Tibial nerve (tissue), 4 donors: ENCODE data around the gene TSR2. TPM values are rescaled to one million over a fixed set of nuclear protein-coding genes. Genes with fewer than 3 reads are reported as not detected.

Experiments used
- DNase-seq, 2 donors: peaks; one replicate each; pipeline ENCODE4 v3.0.0-alpha.2; 2019; ENCODE audit warnings: low spot score in 2 of 2
- H3K27ac ChIP-seq, 4 donors: fragments of 200-600 bp; sonication (generic) in 3 of 4; one replicate each; pipeline ENCODE4 v1.5.1; 2017 to 2019; ENCODE audit warnings: mild to moderate bottlenecking in 1 of 4
- H3K27me3 ChIP-seq, 2 donors: fragments of 200-600 bp; sonication (generic) in 1 of 2; one replicate each; pipeline versions ENCODE4 v1.5.1 to v1.6.0; 2017 to 2019
- H3K36me3 ChIP-seq, 3 donors: fragments of 200-600 bp; sonication (generic); one replicate each; pipeline ENCODE4 v1.5.1; 2018 to 2019
- H3K4me1 ChIP-seq, 4 donors: fragments of 200-600 bp; sonication (generic) in 3 of 4; one replicate each; pipeline ENCODE4 v1.5.1; 2017 to 2019
- H3K4me3 ChIP-seq, 4 donors: fragments of 200-600 bp; sonication (generic) in 3 of 4; one replicate each; pipeline ENCODE4 v1.5.1; 2017 to 2019; ENCODE audit warnings: mild to moderate bottlenecking in 1 of 4, moderate library complexity in 1 of 4
- H3K9me3 ChIP-seq, 4 donors: fragments of 200-600 bp; sonication (generic) in 3 of 4; one replicate each; pipeline ENCODE4 v1.5.1; 2017 to 2019
- CTCF ChIP-seq, 5 experiments: fragments of 200-600 bp in 3 of 5; fragments of 450-650 bp in 2 of 5; sonication (generic) in 3 of 5; IDR thresholded peaks; one replicate each; pipeline ENCODE4 v1.5.1; 2016 to 2019; ENCODE audit warnings: antibody characterized with exemption in 5 of 5, mild to moderate bottlenecking in 3 of 5, moderate library complexity in 2 of 5
- EP300 ChIP-seq, 2 donors: sonication (generic); formaldehyde crosslinking; IDR thresholded peaks; one replicate each; pipeline ENCODE4 v1.6.1; 2017; ENCODE audit warnings: antibody characterized with exemption in 2 of 2, mild to moderate bottlenecking in 1 of 2
- POLR2A ChIP-seq, 2 donors: fragments of 450-650 bp; IDR thresholded peaks; one replicate each; pipeline ENCODE4 v1.6.1; 2017; ENCODE audit warnings: antibody characterized with exemption in 2 of 2, mild to moderate bottlenecking in 2 of 2, moderate library complexity in 2 of 2
- WGBS, 2 donors: methylation state at CpG; one replicate each; pipeline ENCODE4 v1.1.5; 2018; 5-methylcytosine and 5-hydroxymethylcytosine counted together
- total RNA-seq, 4 donors: library from RNA; depleted of rRNA; stranded (reverse); fragments of >200 nt; gene quantifications; one replicate each; pipeline ENCODE4 v1.1.0, GENCODE V29; 2016

The TSR2 gene
- total RNA-seq, 4 donors from 2014 or later, result 24.0 to 40.8 (median 27.2) TPM

- no peaks in the 10 kb centered on the region for H3K36me3 ChIP-seq
- no peak for DNase-seq
- WGBS, 2 donors, result 51 to 77% methylated on average over 2 of the region's 2 CpGs
- H3K4me1 ChIP-seq, result no peaks in the 10 kb centered on the region
- TF ChIP-seq POLR2A (IDR thresholded peaks at IDR 0.05) (no peak), CTCF (IDR thresholded peaks at IDR 0.05) (no peak)
- no peak overlapping the region for H3K4me3 ChIP-seq
- H3K9me3 ChIP-seq, result no peaks in the 10 kb centered on the region
- H3K27ac ChIP-seq, result no peak overlapping the region
- no peaks in the 10 kb centered on the region for H3K27me3 ChIP-seq
Measured at GRCh38 chrX:54427837-54428424, 12.3 kb upstream of the TSR2 start.

DNA sequence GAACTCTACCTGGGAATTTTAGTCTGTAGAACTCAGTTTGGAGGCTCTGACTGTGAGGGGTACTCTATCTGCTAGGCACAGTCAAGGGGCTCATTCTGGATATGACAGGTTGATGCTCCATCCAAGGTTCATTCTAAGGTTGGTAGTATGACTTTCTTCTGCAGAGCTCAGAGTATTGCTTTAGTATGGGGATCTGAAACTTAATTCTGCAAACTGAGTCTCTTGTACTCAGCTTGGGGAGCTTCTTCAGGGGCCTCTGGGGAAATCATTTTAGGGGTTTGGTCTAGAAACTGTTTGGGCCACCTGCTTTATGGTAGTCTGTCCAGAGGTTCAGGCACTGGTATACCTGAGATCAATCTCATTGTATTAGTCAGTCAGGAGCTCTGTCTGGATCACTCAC is 9.7 kb upstream of the TSR2 start:
- H3K27ac ChIP-seq, result no peak overlapping the region
- H3K9me3 ChIP-seq, result no peaks in the 10 kb centered on the region
- no peaks in the 10 kb centered on the region for H3K27me3 ChIP-seq
- no peak for TF ChIP-seq CTCF (IDR thresholded peaks at IDR 0.05)
- no peak for TF ChIP-seq EP300 (IDR thresholded peaks at IDR 0.05)
- TF ChIP-seq POLR2A (IDR thresholded peaks at IDR 0.05), result no peak
- H3K4me3 ChIP-seq, result no peak overlapping the region
- no peaks in the 10 kb centered on the region for H3K4me1 ChIP-seq
- no peak for DNase-seq
- no peaks in the 10 kb centered on the region for H3K36me3 ChIP-seq

GRCh38 chrX:54435121-54435520 is 5.1 kb upstream of the TSR2 start:
- Histone ChIP-seq H3K36me3 (no peaks in the 10 kb centered on the region), H3K4me3 (no peak overlapping the region), H3K9me3 (no peaks in the 10 kb centered on the region), H3K27ac (no peak overlapping the region), H3K4me1 (no peaks in the 10 kb centered on the region), H3K27me3 (no peaks in the 10 kb centered on the region)
- TF ChIP-seq EP300 (IDR thresholded peaks at IDR 0.05) (no peak), CTCF (IDR thresholded peaks at IDR 0.05) (no peak), POLR2A (IDR thresholded peaks at IDR 0.05) (no peak)
- DNase-seq, result no peak
- WGBS, 2 donors, result 37 to 58% methylated on average over 2 of the region's 2 CpGs

- H3K4me3 ChIP-seq, result no peak overlapping the region
- no peak for DNase-seq
- peaks cover 0 to 43% (median 0%) of the 10 kb centered on the region in 3 donors for H3K36me3 ChIP-seq
- H3K9me3 ChIP-seq, result no peaks in the 10 kb centered on the region
- H3K27ac ChIP-seq, result no peak overlapping the region
- H3K27me3 ChIP-seq, result no peaks in the 10 kb centered on the region
- H3K4me1 ChIP-seq, result peaks cover 0 to 31% (median 7%) of the 10 kb centered on the region in 4 donors
- TF ChIP-seq POLR2A (IDR thresholded peaks at IDR 0.05) (no peak), CTCF (IDR thresholded peaks at IDR 0.05) (no peak), EP300 (IDR thresholded peaks at IDR 0.05) (no peak)
Measured at GRCh38 chrX:54442790-54443189, 2.6 kb downstream of the TSR2 start.

- TF ChIP-seq EP300 (IDR thresholded peaks at IDR 0.05) (no peak), POLR2A (IDR thresholded peaks at IDR 0.05) (no peak), CTCF (IDR thresholded peaks at IDR 0.05) (no peak)
- WGBS, 2 donors, result 76 to 86% methylated on average over 6 of the region's 6 CpGs
- peaks cover 0 to 58% (median 0%) of the 10 kb centered on the region in 3 donors for H3K36me3 ChIP-seq
- H3K27me3 ChIP-seq, result no peaks in the 10 kb centered on the region
- no peak overlapping the region for H3K4me3 ChIP-seq
- no peak overlapping the region for H3K27ac ChIP-seq
- no peaks in the 10 kb centered on the region for H3K9me3 ChIP-seq
- DNase-seq, result no peak
- H3K4me1 ChIP-seq, result peaks cover 0 to 31% (median 7%) of the 10 kb centered on the region in 4 donors
Measured at GRCh38 chrX:54444752-54445151, 4.5 kb downstream of the TSR2 start.
